Measurements from ENCODE around the gene RHOF.

The RHOF gene

GRCh38 chr12:121778567-121779421 is 14.7 kb downstream of the RHOF start:
- ChIA-PET POLR2A (no interaction called here), CTCF (interaction anchor here (0.6 to 10.0 kb wide), 2 partner anchors 17 to 189 kb away, joined by 4 to 87 read pairs; partner anchors contain the start of gene RHOF)
- TF ChIP-seq LEF1 (IDR thresholded peaks at IDR 0.05; ENCODE audit: borderline replicate concordance): no peak
- TF ChIP-seq TARDBP (IDR thresholded peaks at IDR 0.05): no peak
- no peak for TF ChIP-seq FOXA1 (IDR thresholded peaks at IDR 0.05)
- no peak for TF ChIP-seq ARNT (IDR thresholded peaks at IDR 0.05)
- no peak for TF ChIP-seq PKNOX1 (IDR thresholded peaks at IDR 0.05)
- TF ChIP-seq BHLHE40 (IDR thresholded peaks at IDR 0.05; ENCODE audit: borderline replicate concordance): no peak
- TF ChIP-seq L3MBTL2 (conservative IDR thresholded peaks at IDR 0.05): no peak
- TF ChIP-seq HDGF (IDR thresholded peaks at IDR 0.05; ENCODE audit: borderline replicate concordance): no peak
- TF ChIP-seq SUZ12 (IDR thresholded peaks at IDR 0.05): no peak
- no peak for TF ChIP-seq FOXK2 (IDR thresholded peaks at IDR 0.05)
- no peak for TF ChIP-seq NFRKB (IDR thresholded peaks at IDR 0.05)
- TF ChIP-seq CTBP1 (IDR thresholded peaks at IDR 0.05; ENCODE audit: borderline replicate concordance): no peak
- TF ChIP-seq ZNF384 (IDR thresholded peaks at IDR 0.05): no peak
- no peak for TF ChIP-seq ELF4 (IDR thresholded peaks at IDR 0.05)
- no peak for TF ChIP-seq SP1 (IDR thresholded peaks at IDR 0.05)
- no peak for TF ChIP-seq FOXM1 (IDR thresholded peaks at IDR 0.05; ENCODE audit: borderline replicate concordance)
- DNase-seq (ENCODE audit: extremely low spot score): no peak

GRCh38 chr12:121776190-121777098 is 17.0 kb downstream of the RHOF start:
- POLR2A ChIA-PET: no interaction called here
- CTCF ChIA-PET: interaction anchor here (0.6 to 1.4 kb wide), 5 partner anchors 17 to 125 kb away, joined by 3 to 5 read pairs (median 4); partner anchors contain the start of gene RHOF
- DNase-seq (ENCODE audit: extremely low spot score): peak; percentile 88
- TF ChIP-seq LEF1 (IDR thresholded peaks at IDR 0.05; ENCODE audit: borderline replicate concordance): no peak
- TF ChIP-seq TARDBP (IDR thresholded peaks at IDR 0.05): no peak
- no peak for TF ChIP-seq BHLHE40 (IDR thresholded peaks at IDR 0.05; ENCODE audit: borderline replicate concordance)
- no peak for TF ChIP-seq ZNF384 (IDR thresholded peaks at IDR 0.05)
- no peak for TF ChIP-seq CTBP1 (IDR thresholded peaks at IDR 0.05; ENCODE audit: borderline replicate concordance)
- TF ChIP-seq FOXM1 (IDR thresholded peaks at IDR 0.05; ENCODE audit: borderline replicate concordance): no peak
- TF ChIP-seq SP1 (IDR thresholded peaks at IDR 0.05): no peak
- TF ChIP-seq FOXA1 (IDR thresholded peaks at IDR 0.05): no peak
- TF ChIP-seq PKNOX1 (IDR thresholded peaks at IDR 0.05): no peak
- no peak for TF ChIP-seq NFRKB (IDR thresholded peaks at IDR 0.05)
- no peak for TF ChIP-seq ELF4 (IDR thresholded peaks at IDR 0.05)
- TF ChIP-seq SUZ12 (IDR thresholded peaks at IDR 0.05): no peak
- TF ChIP-seq FOXK2 (IDR thresholded peaks at IDR 0.05): no peak
- TF ChIP-seq ARNT (IDR thresholded peaks at IDR 0.05): no peak
- TF ChIP-seq HDGF (IDR thresholded peaks at IDR 0.05; ENCODE audit: borderline replicate concordance): no peak

- TF ChIP-seq FOXA1 (IDR thresholded peaks at IDR 0.05) (no peak), ARNT (IDR thresholded peaks at IDR 0.05) (no peak), FOXM1 (IDR thresholded peaks at IDR 0.05; ENCODE audit: borderline replicate concordance) (no peak), L3MBTL2 (conservative IDR thresholded peaks at IDR 0.05) (no peak), LEF1 (IDR thresholded peaks at IDR 0.05; ENCODE audit: borderline replicate concordance) (no peak), HDGF (IDR thresholded peaks at IDR 0.05; ENCODE audit: borderline replicate concordance) (no peak), NFRKB (IDR thresholded peaks at IDR 0.05) (no peak), PKNOX1 (IDR thresholded peaks at IDR 0.05) (no peak), BHLHE40 (IDR thresholded peaks at IDR 0.05; ENCODE audit: borderline replicate concordance) (no peak), ZNF384 (IDR thresholded peaks at IDR 0.05) (no peak), CTBP1 (IDR thresholded peaks at IDR 0.05; ENCODE audit: borderline replicate concordance) (no peak), FOXK2 (IDR thresholded peaks at IDR 0.05) (no peak), SP1 (IDR thresholded peaks at IDR 0.05) (no peak), TARDBP (IDR thresholded peaks at IDR 0.05) (no peak), SUZ12 (IDR thresholded peaks at IDR 0.05) (no peak), ELF4 (IDR thresholded peaks at IDR 0.05) (no peak)
- ChIA-PET POLR2A (no interaction called here), CTCF (interaction anchor here (3.0 kb wide), 1 partner anchor 18 kb away, joined by 9 read pairs; the partner anchor contains the start of gene RHOF)
- DNase-seq (ENCODE audit: extremely low spot score): no peak
Measured at GRCh38 chr12:121775501-121775900, 18.0 kb downstream of the RHOF start.

DNA sequence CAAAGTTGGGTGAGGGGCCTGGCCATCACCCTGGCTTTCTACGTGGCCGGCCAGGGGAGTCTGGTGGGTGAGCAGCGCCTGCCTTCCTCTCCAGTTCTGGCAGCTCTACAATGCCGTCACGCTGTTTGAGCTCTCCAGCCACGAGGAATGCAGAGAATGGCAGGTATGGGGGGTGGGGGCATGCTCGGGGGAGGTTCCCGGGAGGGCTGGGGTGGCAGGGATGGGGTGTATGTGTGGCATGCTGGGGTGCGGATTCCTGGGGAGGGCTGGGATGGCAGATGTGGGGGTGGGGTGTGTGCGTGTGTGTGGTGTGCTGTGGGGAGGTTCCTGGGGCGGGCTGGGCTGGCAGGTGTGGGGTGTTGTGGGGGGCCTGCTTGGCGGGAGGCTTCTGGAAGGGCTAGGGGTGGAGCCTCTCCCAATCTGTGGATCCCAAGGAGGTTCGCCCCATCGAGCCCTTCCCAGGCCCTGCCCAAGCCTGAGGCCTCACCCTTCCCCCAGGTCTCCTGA is 18.5 kb downstream of the RHOF start:
- ChIA-PET CTCF (interaction anchor here (0.6 to 3.0 kb wide), 2 partner anchors 19 to 224 kb away, joined by 3 to 9 read pairs; partner anchors contain the start of gene RHOF), POLR2A (no interaction called here)
- no peak for DNase-seq (ENCODE audit: extremely low spot score)
- no peak for TF ChIP-seq TARDBP (IDR thresholded peaks at IDR 0.05)
- no peak for TF ChIP-seq SUZ12 (IDR thresholded peaks at IDR 0.05)
- TF ChIP-seq FOXM1 (IDR thresholded peaks at IDR 0.05; ENCODE audit: borderline replicate concordance): no peak
- TF ChIP-seq FOXK2 (IDR thresholded peaks at IDR 0.05): no peak
- no peak for TF ChIP-seq FOXA1 (IDR thresholded peaks at IDR 0.05)
- no peak for TF ChIP-seq PKNOX1 (IDR thresholded peaks at IDR 0.05)
- TF ChIP-seq L3MBTL2 (conservative IDR thresholded peaks at IDR 0.05): no peak
- TF ChIP-seq ELF4 (IDR thresholded peaks at IDR 0.05): no peak
- no peak for TF ChIP-seq LEF1 (IDR thresholded peaks at IDR 0.05; ENCODE audit: borderline replicate concordance)
- TF ChIP-seq HDGF (IDR thresholded peaks at IDR 0.05; ENCODE audit: borderline replicate concordance): no peak
